ENCODE measurements around the gene MORC3. TPM values are rescaled to one million over a fixed set of nuclear protein-coding genes. Genes with fewer than 3 reads are reported as not detected.

The MORC3 gene
- total and polyA plus RNA-seq, 9 of the 15 experiments (the other 6 are each of a cell fraction or from before 2014, with no cell fraction given) = 12.7 to 53.7 (median 36.0) TPM

GRCh38 chr21:36419996-36420395, 100.0 kb downstream of the MORC3 start (continued):
- no peak for TF ChIP-seq ETV6 (IDR thresholded peaks at IDR 0.05; ENCODE audit: borderline replicate concordance in 1 of 2, low read depth in 2 of 2, low read length in 1 of 2)
- TF ChIP-seq ETV6 (CRISPR knock-in tag; IDR thresholded peaks at IDR 0.05; ENCODE audit: borderline replicate concordance) = no peak
- no peak for TF ChIP-seq TAF7 (tag; IDR thresholded peaks at IDR 0.05)
- TF ChIP-seq TFAP4 (CRISPR knock-in tag; IDR thresholded peaks at IDR 0.05; ENCODE audit: borderline replicate concordance) = peak; percentile 28; the same call in 1 of the 2 replicates
- TF ChIP-seq CREB1 (IDR thresholded peaks at IDR 0.05) = no peak
- no peak for TF ChIP-seq CREB1 (CRISPR knock-in tag; IDR thresholded peaks at IDR 0.05)
- no peak for TF ChIP-seq PCBP2 (IDR thresholded peaks at IDR 0.05; ENCODE audit: low read depth, low read length, poor library complexity, severe bottlenecking)
- no peak for TF ChIP-seq CHD1 (IDR thresholded peaks at IDR 0.05; ENCODE audit: low read length)
- no peak for TF ChIP-seq ZHX1 (conservative IDR thresholded peaks at IDR 0.05; ENCODE audit: low read length)
- peak; percentile 82 for TF ChIP-seq SMC3 (conservative IDR thresholded peaks at IDR 0.05; ENCODE audit: insufficient read depth, low read depth, low read length)
- peak; percentile 53 to 61; a peak in 3 of 4 replicates for TF ChIP-seq FOXK2 (conservative IDR thresholded peaks at IDR 0.05 in 1 of 2, IDR thresholded peaks at IDR 0.05 in 1 of 2; ENCODE audit: low read depth in 2 of 2)
- no peak for TF ChIP-seq BCL6 (CRISPR knock-in tag; IDR thresholded peaks at IDR 0.05)
- no peak for TF ChIP-seq MGA (IDR thresholded peaks at IDR 0.05)
